NCI-H146 treated with DMSO at 0.1 percent for 48 hours (cell line): ENCODE results near the gene PDLIM1.

Experiments used
- DNase-seq: peaks from one replicate; lab custom pipeline; 2025; ENCODE audit not compliant: unreplicated experiment; lab: John Stamatoyannopoulos, UW

The PDLIM1 gene

DNA sequence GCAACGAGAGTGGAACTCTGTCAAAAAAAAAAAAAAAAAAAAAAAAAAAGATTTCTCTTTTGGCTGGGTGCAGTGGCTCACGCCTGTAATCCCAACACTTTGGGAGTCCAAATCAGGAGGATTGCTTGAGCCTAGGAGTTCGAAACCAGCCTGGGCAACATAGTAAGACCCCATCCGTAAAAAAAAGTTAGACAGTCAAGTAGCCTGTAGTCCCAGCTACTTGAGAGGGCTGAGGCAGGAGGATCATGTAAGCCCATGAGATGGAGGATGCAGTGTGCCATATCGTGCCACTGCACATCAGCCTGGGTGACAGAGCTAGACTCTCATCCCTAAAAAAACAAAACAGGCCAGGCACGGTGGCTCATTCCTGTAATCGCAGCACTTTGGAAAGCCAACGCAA, 25.2 kb downstream of the PDLIM1 start:
- DNase-seq, result no peak

DNA sequence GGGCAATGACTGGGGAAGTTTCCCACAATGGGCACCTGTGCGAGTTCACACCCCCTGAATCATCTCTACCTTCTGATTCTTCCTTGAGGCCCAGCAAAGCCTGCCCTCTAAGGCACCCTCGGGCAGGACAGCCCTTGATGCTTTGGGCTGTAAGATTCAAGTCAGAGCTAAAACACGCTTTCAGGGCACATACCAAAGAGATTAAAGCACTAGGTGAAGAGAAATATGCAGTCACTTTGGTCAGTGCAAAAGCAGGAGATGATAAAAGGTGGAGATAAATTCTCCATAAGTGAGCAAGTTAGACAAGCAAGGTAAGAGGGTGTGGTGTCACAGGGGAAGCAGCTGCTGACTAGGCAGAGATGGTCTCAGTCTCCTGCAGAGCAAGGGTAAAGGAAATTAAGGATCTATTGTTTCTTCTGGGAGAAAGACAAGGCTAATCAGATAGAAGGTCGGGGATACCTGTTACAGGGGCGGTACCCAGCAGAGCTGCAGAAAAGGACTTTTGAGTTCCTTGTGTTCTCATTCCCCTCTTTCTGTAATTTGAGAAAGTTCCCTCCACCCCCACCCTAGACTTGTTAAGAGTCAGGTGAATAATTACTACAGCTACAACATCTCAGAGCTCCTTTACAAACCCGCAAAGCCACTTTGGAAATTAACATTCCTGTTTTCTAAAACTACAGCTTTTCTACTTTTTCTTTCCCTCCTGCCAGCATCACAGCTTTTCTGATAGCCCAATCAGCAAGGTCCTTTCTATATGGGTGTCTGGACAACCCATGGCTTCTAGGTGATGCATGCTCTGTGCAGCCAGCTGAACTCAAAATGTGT, 26.4 kb downstream of the PDLIM1 start:
- peak; percentile 59 for DNase-seq

DNA sequence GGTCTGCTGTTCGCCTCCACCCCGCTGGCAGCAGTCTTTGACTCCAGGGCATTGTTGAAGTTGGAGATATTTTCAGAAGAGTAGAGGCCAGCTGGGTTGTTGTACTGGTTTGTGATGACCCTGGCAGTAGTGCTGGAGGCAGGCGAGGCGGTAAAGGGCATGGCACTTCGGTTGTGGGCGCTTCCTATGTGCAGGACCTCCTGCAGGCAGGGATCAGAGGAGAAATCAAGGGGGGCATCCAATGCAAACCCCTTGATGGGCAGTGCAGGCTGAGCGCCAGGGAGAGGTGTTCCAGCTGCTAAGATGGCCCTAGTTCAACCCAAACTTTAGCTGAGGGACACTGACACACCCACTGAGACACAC, 27.0 kb downstream of the PDLIM1 start:
- peak; percentile 10 for DNase-seq

DNA sequence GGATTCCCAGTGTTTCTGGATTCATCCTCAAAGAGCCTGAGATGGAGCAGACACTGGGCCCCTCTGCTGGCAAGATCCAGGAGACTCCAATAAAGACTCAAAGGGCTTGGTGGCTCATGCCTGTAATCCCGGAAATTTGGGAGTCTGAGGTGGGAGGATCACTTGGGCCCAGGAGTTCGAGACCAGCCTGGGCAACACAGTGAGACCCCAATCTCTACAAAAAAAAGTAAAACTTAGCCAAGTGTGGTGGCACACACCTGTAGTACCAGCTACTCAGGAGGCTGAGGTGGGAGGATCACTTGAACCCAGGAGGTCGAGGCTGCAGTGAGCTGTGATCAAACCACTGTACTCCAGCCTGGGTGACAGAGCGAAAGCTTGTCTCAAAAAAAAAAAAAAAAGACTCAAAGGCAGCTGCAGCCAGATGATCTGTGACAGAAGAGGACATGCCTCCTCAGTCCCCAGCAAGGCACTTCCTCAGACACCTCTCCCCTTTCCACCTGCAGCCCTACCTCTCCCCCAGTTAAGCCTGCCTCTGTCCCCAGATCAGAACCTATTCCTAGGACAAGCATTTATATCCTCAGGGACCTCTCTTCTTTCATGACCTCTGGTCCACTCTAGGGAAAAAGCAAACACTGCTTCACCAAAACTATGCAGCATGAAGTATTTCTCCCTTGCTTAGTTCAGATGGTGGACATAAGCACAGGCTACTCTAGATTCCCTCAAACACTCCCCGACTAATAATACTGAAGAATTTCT, 27.9 kb downstream of the PDLIM1 start:
- DNase-seq, result no peak

DNA sequence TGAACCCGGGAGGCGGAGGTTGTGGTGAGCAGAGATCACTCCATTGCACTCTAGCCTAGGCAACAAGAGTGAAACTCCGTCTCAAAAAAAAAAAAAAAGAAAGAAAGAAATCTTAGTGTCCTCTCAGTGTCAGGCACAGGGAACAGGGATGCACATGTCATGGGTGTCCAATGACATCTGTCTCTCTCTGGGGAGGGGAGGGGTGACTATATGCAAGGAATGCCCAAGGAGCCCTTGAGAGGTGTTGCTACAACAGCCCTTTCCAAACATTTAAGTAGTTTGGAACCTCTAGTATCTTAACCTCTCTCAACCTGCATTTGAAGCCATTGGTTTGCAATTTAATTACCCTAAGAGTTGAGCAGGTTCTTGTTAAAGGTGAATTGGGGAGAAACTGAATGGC, 28.9 kb downstream of the PDLIM1 start:
- no peak for DNase-seq

DNA sequence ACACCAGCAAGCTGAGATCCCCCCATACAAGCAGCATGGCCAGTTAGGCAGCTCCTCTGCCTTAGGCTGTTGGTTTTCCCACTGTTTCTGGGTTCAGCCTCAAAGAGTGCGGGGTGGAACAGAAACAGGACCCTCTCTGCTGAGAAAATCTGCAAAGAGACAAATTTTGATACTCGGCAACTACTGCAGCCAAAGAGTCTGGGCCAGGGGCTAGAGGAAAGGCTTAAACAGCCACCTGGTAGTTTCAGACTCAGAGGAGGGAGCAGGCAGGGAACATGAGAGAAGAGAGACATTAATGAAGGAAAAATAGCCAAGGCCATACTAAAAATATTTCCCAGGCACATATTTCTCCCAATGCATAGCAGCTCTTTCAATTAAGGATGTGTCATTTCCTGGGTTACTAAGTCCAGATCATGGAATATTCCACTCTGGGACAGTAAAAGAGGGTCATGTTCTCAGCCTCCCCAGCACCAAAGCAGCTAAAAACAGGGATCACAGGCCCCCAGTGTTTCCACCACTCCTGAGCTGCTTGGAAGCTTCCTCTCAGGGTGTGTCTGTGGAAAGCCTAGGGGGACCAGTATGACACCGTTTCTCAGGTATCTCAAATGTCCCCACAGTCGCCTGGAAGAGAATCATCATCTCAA, 29.8 kb downstream of the PDLIM1 start:
- DNase-seq, result no peak

DNA sequence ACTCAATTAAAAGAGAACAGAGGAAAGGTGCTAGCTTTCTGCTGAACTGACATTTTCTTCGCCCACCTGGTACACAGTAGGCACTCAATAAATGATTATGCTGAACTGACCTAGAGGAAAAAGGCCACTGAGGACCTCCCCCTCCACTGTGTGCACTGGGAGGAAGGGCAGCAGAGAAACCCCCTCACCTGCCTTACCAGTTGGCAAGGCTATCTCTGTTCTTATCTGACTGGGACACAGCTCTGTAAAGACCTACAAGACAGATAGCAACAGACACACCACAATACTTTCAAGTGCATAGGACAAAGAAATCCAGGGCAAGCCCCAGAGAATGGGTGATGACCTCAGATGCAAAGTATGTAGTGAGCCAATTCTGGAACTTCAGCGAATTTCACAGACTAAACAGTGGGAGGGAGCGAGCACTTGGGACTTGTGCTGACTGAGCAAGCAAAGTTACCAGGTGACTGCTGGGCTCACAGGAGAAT, 30.4 kb downstream of the PDLIM1 start:
- no peak for DNase-seq

DNA sequence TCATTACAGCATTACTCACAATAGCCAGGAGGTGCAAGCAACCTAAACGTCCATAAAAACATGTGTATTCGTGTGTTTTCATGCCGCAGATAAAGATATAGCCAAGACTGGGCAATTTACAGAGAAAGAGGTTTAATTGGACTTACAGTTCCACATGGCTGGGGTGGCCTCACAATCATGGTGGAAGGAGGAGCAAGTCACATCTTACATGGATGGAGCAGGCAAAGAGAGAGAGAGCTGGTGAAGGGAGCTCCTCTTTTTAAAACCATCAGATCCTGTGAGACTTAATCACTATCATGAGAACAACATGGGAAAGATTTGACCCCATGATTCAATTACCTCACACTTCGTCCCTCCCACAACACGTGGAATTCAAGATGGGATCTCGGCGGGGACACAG, 33.0 kb downstream of the PDLIM1 start:
- no peak for DNase-seq

DNA sequence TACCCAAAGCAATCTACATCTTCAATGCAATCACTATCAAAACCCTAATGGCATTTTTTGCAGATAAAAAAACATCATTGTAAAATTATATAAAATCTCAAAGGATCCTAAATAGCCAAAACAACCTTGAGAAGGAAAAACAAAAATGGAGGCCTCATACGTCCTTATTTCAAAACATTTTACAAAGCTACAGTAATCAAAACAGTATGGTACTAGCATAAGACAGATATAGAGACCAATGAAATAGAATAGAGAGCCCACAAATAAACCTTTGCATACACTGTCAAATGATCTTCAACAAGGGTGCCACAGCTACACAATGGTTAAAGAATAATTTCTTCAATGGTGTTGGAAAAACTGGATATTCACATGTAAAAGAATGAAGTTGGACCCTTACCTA, 34.5 kb downstream of the PDLIM1 start:
- no peak for DNase-seq

DNA sequence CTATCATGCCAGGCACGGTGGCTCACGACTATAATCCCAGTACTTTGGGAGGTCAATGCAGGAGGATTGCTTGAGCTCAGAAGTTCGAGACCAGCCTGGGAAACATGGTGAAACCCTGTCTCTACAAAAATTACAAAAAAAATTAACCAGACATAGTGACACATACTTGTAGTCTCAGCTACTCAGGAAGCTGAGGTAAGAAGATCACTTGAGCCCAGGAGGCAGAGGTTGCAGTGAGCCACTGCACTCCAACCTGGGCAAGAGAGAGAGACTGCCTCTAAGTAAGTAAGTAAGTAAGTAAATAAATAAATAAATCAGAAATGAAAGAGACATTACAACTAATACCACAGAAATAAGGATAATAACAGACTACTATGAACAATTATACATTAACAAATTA, 36.2 kb downstream of the PDLIM1 start:
- no peak for DNase-seq

DNA sequence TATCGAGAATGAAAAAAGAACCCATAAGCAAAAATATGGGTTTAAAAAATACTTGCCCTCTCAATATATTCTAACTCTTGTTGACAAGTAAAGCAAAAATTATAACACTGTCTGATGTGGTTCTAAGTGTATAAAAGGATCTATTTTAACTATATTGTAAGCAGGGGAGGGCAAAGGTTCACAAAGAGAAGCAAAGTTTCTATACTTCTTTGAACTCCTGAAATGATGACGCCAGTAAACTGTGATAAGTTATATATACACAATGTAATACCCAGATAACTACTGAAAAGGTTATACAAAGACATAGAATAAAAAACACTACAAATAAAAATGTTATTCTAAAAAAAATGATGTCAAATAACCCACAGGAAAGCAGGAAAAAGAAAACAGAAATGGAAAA, 37.1 kb downstream of the PDLIM1 start:
- DNase-seq, result no peak

DNA sequence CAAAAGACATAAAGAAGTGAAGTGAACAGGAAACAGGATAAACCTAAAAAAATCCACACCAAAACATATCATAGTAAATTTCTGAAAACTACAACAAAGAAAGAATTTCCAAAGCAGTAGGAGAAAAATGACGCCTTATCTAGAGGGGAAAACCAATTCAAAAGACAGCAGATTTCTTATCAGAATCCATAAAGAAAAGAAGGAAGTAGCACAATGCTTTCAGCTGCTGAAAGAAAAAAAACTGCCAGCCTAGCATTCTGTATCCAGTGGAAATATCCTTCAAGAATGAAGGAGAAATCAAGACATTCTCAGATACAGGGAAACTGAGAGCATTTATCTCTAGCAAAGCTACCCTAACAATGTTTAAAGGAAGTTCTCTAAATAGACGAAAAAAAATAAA, 37.8 kb downstream of the PDLIM1 start:
- no peak for DNase-seq

DNA sequence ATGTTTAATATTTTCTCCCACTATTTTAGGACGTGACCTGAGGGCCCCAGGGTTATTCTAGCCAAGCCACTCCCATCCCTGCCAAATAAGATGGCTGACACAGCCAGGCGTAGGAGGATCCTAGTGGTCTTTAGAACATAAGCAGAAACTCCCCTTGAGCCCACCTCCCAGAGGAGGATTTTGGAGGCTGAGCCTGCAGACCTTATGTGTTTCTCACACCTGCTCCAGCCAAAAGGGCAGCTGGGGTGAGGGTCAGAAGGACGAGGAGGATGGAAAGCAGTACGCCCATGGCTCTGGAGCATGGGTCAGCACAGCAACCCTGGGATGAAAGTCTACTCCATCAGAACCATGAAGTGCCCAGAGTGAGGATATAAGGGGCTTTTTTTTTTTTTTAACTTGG, 39.9 kb downstream of the PDLIM1 start:
- no peak for DNase-seq

DNA sequence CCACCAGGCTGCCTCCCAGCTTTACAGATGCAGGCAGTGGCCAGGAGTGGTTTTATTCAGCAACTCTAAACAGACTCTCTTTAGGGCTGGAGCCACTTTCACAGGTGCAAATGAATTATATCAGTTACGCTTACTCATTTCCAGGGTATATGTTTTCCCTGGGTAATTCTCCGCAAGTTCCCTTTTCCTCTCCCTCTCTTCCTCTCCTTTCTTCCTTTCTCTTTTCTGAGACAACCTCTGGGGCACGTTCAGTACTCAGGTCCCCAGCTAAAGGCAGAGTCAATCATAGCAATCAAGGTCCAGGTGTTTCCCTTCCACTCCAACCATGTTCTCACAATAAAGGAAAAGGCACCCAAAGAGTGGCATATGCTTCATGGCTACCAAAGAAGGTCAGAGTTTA, 41.3 kb downstream of the PDLIM1 start:
- no peak for DNase-seq

DNA sequence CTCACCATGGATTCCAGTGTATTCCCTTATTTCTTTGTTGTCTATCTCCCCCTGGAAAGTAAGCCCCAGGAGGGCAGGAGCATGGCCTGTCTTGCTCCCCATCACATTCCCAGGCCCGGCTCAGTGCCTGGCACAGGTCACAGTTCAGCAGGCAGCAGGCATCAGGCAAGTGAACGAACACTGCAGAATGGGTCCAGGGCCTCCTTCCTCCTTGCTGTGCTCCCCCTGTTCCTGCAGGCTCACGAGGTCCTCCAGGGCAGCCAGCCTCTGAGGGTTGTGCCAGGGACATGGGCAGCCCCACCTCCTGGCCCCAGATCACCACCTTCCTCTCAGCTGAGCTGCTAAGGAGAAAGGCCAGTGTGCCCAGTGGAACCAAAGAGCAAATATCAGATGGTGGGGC, 41.8 kb downstream of the PDLIM1 start:
- DNase-seq, result no peak

DNA sequence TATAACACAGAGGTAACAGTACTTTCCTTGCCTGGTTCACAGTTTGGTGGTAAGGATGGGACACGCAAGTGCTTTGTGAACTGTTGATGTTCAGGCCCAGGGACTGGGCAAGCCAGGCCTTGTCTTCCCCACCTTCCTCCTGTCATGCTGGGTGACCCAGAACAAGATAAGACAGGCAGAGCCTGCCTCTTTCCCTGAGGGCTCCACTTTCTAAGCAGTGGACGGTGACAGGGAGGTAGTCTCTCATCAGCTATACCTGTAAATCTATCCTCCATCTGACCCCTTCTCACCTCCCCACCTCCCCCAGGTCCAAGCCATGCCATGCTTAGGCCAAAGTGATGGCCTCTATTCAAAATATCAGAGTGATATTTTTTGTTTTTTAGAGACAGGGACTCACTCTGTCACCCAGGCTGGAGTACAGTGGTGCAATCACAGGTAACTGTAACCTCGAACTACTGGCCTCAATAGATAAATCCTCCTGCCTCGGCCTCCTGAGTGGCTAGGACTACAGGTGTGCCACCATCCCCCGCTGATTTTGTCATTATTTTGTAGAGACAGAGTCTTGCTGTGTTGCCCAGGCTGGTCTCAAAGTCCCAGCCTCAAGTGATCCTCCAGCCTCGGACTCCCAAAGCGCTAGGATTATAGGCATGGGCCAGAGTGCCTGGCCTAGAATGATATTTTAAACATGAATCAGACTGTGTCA, 42.8 kb downstream of the PDLIM1 start:
- DNase-seq, result no peak

DNA sequence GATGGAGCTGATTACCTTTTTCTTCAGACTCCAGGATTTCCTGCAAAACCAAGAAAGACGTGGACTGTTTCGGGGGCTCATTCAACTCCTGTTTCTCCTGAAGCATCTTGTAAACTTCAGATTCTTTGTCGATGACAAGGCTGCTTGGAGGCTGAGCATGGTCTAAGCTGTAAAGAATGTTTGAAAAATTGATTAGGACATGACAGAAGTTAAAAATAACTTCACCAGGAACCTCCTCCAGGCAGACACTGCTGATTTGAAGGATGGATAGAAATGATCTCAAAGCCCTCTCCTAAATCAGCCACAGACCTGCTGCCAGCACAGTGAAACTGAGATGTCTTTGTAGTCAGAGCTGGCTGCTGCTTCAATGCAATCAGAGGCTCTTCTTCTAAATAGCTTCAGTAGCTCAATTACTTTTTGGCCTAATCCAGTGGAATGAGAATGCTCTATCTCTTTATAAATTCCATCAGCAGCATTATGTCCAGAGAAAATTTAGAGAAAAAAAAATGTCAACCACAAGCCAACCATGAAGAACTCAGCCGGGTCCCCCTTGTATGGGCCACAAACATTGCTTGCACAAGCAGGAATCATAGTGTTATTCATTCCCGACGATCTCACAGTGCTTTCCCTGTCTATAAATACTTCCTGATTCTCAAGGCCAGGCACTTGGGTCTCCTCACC, 43.5 kb downstream of the PDLIM1 start:
- no peak for DNase-seq

DNA sequence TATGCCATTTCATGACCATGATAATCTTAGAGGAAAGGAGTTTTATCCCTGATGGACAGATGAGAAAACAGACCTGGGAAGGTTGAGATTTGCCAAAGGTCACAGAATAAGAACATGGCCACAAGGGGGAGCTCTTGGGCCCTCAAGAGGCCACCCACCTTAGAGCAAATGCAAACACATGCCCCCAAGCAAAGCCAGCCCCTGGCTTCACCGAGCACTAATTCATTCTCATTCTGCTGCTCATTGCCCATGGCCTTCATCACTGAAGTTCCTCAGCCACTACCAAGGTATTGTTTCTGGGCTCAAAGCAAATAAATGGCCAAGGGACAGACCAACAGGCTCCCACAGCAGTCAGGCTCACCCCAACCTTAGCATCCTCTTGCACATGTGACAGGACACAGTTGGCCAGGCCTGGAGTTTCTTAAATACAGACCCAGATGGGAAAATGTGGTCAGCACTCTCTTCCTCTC, 44.2 kb downstream of the PDLIM1 start:
- peak; percentile 47 for DNase-seq

DNA sequence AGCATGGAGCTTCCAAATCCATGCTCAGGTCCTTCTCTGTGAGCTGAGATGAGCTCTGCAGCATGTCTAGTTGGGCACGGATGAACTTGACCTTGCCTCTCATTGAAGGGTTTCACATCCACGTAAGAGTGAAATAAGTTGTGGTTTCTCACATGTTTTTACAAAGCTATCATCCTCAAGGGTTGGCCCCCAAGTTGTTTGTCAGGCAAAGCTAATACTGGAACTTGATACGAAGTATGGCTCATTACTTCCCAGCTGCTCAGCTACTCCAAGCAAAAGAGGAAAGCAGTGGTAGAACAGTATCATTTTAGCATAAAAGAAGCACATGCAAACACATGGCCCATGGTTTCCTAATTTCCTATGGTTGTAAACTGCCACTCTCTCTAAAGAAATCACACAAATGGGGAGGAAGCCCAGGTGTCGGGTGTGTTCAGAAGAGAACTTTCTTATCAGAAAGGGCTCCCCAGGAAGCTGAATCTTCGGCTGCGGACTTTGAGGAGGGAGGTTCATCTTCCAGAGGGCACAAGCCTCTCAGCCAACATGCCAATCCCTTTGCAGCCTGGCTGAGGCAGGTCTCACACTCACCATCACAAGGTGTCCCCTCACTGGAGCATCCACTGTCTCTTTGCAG, 45.3 kb downstream of the PDLIM1 start:
- no peak for DNase-seq

DNA sequence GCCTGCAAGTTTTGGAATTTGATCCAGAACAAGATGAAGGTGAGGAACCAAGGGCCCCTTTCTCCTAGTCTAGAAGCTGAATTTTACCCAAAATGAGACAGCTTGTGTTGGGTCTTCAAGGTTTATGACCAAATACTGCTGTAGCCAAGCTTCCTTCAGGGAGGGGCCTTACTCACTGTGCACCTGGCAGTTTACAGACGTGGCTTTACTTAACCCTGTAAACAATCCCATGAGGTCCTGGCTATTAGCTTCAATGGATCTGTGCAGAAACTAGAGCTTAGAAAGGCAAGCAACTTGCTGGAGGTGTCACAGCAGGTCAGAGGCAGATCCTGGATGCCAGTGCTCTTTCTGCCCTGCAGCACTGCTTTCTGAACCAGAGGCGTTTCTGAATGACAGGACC, 46.7 kb downstream of the PDLIM1 start:
- DNase-seq, result no peak
